Panc1 (cell line): ENCODE measurements around the gene FBXO4. TPM values are rescaled to one million over a fixed set of nuclear protein-coding genes. Genes with fewer than 3 reads are reported as not detected.

ENCODE experiments used
- total RNA-seq: library from RNA; stranded (reverse); gene quantifications from one replicate; pipeline ENCODE4 v1.2.1, GENCODE V29; 2021; ENCODE audit not compliant: unreplicated experiment

Gene FBXO4
- total RNA-seq, 1 experiment from 2014 or later, result 5.7 TPM

Other genes with a start within 250 kb of the FBXO4 start
- gene OXCT1, start 54.9 kb upstream of the FBXO4 start, total RNA-seq, result 10.5 TPM
- gene RIMOC1, start 20.9 kb upstream of the FBXO4 start, total RNA-seq, result 24.5 TPM